Measurements from ENCODE around the gene LRRC27. TPM values are rescaled to one million over a fixed set of nuclear protein-coding genes. Genes with fewer than 3 reads are reported as not detected.

Gene LRRC27
- polyA plus RNA-seq, 1 experiment = 10.5 TPM

DNA sequence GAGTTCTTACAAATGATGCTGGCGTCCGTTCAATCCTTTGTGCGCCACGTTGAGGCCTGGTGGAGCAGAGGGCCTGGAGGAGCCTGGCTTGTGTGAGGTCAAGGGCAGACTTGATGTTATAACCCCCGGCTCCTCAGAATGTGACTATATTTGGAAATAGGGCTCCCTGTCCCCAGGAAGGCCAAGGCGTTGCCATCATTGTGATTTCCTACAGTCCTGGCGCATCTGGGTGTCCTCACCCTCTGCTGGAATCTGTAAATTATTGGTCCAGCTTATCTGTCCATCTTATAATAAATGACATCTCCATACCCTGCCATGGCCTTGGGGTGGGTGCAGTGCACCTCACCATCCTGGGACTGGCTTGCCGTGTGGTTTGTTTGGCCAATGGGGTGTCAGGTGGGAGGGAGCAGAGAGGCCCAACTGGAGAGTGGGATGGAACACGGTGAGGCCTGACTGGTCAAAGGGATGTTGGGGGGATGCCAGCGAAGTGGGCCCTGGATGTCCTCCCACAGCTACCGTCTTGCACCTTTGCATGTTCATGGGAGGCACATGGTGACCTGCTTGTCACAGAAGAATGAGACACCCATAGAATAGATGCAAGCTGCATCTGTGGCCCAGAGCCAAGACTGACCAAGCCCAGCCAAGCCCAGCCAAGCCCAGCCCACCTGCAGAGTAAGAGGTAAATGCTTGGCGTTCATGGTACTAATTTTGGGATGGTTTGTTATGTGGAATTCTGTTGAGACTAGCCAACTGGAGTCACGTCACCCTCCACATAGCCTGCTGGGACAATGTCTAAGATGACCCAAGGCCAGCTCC is 11.1 kb upstream of the LRRC27 start:
- Histone ChIP-seq H3K27me3 (ENCODE audit: control insufficient read depth, insufficient read depth, low read length) (no peaks in the 10 kb centered on the region), H3K4me3 (ENCODE audit: low read depth, low read length) (no peak overlapping the region), H3K36me3 (ENCODE audit: control insufficient read depth, insufficient read depth, low read length) (peaks cover 2% of the 10 kb centered on the region)
- ChIA-PET CTCF (interaction anchor here (0.8 to 1.0 kb wide), 2 partner anchors 25 to 321 kb away, joined by 3 read pairs; no protein-coding TSS in a partner anchor), POLR2A (no interaction called here)
- TF ChIP-seq, protein P1, sequence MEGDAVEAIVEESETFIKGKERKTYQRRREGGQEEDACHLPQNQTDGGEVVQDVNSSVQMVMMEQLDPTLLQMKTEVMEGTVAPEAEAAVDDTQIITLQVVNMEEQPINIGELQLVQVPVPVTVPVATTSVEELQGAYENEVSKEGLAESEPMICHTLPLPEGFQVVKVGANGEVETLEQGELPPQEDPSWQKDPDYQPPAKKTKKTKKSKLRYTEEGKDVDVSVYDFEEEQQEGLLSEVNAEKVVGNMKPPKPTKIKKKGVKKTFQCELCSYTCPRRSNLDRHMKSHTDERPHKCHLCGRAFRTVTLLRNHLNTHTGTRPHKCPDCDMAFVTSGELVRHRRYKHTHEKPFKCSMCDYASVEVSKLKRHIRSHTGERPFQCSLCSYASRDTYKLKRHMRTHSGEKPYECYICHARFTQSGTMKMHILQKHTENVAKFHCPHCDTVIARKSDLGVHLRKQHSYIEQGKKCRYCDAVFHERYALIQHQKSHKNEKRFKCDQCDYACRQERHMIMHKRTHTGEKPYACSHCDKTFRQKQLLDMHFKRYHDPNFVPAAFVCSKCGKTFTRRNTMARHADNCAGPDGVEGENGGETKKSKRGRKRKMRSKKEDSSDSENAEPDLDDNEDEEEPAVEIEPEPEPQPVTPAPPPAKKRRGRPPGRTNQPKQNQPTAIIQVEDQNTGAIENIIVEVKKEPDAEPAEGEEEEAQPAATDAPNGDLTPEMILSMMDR (IDR thresholded peaks at IDR 0.05; ENCODE audit: insufficient read depth, low read depth, low read length) = no peak
- no peak for DNase-seq (ENCODE audit: low read depth)

DNA sequence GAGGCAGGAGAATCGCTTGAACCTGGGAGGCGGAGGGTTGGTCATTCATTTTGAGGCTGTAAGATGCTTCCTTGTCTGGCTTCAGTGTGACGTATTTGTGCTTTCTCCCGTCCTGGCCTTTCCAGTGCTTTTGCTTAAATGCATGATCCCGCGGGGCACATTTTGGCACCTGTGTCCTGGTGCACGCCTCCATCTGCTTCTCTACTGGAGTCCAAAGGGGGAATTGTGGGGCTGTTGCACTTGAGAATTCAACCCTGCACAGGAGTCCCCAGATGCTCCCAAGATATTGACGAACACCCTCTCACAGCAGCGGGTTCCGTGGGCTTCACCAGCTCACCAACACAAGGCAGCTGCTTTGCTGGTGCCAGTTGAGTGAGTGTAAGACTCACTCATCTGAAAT is 10.3 kb upstream of the LRRC27 start:
- TF ChIP-seq, protein P1 (IDR thresholded peaks at IDR 0.05; ENCODE audit: insufficient read depth, low read depth, low read length) = no peak
- CTCF ChIA-PET = interaction anchor here (0.8 to 1.0 kb wide), 2 partner anchors 24 to 322 kb away, joined by 3 read pairs; no protein-coding TSS in a partner anchor
- H3K4me3 ChIP-seq (ENCODE audit: low read depth, low read length) = no peak overlapping the region
- peaks cover 2% of the 10 kb centered on the region for H3K36me3 ChIP-seq (ENCODE audit: control insufficient read depth, insufficient read depth, low read length)
- POLR2A ChIA-PET = no interaction called here
- no peaks in the 10 kb centered on the region for H3K27me3 ChIP-seq (ENCODE audit: control insufficient read depth, insufficient read depth, low read length)
- DNase-seq (ENCODE audit: low read depth) = no peak

DNA sequence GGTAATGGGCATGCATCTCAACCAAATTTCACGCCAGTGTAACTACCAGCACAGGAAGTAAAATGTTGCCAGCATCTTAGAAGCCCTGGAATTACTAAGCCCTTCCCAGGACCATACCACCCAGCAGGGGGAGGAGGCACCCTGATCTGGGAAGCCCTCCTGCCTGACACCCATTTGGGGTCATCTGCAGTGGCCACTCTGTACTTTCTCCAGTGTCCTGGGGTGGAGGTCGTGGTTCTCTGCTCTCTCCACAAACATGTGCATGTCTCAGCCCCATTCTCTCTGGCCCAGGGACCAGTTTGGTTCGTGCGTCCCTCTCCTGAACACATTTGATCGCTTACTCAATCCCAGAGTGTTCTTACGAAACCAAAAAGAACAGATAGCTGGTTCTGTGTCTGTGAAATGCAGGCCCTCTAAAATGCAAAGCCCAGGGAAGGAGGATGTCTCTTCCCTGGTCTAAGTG is 9.4 kb upstream of the LRRC27 start:
- DNase-seq (ENCODE audit: low read depth) = no peak
- Histone ChIP-seq H3K27me3 (ENCODE audit: control insufficient read depth, insufficient read depth, low read length) (no peaks in the 10 kb centered on the region), H3K36me3 (ENCODE audit: control insufficient read depth, insufficient read depth, low read length) (peaks cover 2% of the 10 kb centered on the region), H3K4me3 (ENCODE audit: low read depth, low read length) (no peak overlapping the region)
- TF ChIP-seq, protein P1 (IDR thresholded peaks at IDR 0.05; ENCODE audit: insufficient read depth, low read depth, low read length) = peak; percentile 53
- POLR2A ChIA-PET = no interaction called here
- CTCF ChIA-PET = no interaction called here

DNA sequence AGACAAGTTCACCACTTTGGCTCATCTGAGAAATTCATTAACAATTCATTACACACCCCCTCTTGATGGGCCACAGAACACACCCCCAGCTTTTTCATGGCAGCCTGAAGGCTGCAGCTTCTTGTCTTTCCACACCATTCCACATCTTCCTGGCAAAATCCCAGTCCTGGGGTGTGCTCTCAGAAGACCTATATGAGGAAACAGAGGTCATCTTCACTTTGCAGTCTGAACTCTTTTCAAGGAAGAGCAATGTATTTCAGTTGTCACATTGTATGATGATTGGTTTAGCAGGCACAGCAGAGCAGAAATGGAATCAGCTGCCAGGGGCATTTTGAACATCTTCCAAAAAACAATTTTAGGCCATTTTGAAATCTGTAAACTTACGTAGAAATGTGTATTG is 7.8 kb upstream of the LRRC27 start:
- H3K27me3 ChIP-seq (ENCODE audit: control insufficient read depth, insufficient read depth, low read length) = no peaks in the 10 kb centered on the region
- H3K4me3 ChIP-seq (ENCODE audit: low read depth, low read length) = no peak overlapping the region
- TF ChIP-seq, protein P1 (IDR thresholded peaks at IDR 0.05; ENCODE audit: insufficient read depth, low read depth, low read length) = no peak
- ChIA-PET POLR2A (no interaction called here), CTCF (no interaction called here)
- DNase-seq (ENCODE audit: low read depth) = no peak
- H3K36me3 ChIP-seq (ENCODE audit: control insufficient read depth, insufficient read depth, low read length) = peaks cover 3% of the 10 kb centered on the region

DNA sequence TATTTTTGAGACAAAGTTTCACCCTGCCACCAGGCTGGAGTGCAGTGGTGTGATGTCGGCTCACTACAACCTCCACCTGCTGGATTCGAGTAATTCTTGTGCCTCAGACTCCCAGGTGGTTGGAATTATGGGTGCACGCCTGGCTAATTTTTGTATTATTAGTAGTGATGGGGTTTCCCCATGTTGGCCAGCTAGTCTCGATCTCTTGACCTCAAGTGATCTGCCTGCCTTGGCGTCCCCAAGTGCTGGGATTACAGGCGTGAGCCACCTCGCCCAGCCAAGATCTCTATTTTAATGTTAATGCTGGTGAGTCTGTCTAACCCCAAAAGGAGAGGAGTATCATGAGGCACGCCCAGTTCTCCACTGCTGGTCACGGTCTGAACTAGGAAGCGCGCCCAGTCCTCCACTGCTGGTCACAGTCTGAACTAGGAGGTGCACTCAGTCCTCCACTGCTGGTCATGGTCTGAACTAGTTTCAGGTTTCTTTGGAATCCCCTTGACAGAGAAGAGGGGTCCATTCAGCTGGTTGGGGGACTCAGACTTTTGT is 5.6 kb upstream of the LRRC27 start:
- no peaks in the 10 kb centered on the region for H3K27me3 ChIP-seq (ENCODE audit: control insufficient read depth, insufficient read depth, low read length)
- DNase-seq (ENCODE audit: low read depth) = no peak
- H3K4me3 ChIP-seq (ENCODE audit: low read depth, low read length) = no peak overlapping the region
- TF ChIP-seq, protein P1 (IDR thresholded peaks at IDR 0.05; ENCODE audit: insufficient read depth, low read depth, low read length) = no peak
- peaks cover 3% of the 10 kb centered on the region for H3K36me3 ChIP-seq (ENCODE audit: control insufficient read depth, insufficient read depth, low read length)
- ChIA-PET POLR2A (no interaction called here), CTCF (no interaction called here)
